Measurements from ENCODE around the gene MECR.

- TF ChIP-seq, protein P1, sequence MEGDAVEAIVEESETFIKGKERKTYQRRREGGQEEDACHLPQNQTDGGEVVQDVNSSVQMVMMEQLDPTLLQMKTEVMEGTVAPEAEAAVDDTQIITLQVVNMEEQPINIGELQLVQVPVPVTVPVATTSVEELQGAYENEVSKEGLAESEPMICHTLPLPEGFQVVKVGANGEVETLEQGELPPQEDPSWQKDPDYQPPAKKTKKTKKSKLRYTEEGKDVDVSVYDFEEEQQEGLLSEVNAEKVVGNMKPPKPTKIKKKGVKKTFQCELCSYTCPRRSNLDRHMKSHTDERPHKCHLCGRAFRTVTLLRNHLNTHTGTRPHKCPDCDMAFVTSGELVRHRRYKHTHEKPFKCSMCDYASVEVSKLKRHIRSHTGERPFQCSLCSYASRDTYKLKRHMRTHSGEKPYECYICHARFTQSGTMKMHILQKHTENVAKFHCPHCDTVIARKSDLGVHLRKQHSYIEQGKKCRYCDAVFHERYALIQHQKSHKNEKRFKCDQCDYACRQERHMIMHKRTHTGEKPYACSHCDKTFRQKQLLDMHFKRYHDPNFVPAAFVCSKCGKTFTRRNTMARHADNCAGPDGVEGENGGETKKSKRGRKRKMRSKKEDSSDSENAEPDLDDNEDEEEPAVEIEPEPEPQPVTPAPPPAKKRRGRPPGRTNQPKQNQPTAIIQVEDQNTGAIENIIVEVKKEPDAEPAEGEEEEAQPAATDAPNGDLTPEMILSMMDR (IDR thresholded peaks at IDR 0.05; ENCODE audit: low read length), result no peak
- no peak for TF ChIP-seq EZH2 (optimal IDR thresholded peaks at IDR 0.05; ENCODE audit: low read depth, low read length)
- TF ChIP-seq EZH2phosphoT487 (IDR thresholded peaks at IDR 0.05; ENCODE audit: low read length), result no peak
Observed at GRCh38 chr1:29255134-29255666, 24.5 kb upstream of the MECR start.
